ENCODE results near the gene FRG1. TPM values are rescaled to one million over a fixed set of nuclear protein-coding genes. Genes with fewer than 3 reads are reported as not detected.
"Not testable (repeated sequence)": the region's sequence is repeated elsewhere in the genome, so short reads cannot be mapped to it uniquely, and the experiment has no call there.

The FRG1 gene
- total and polyA plus RNA-seq, 10 of the 15 experiments (the other 5 are each of a cell fraction or from before 2014, with no cell fraction given): 28.9 to 190 (median 58.6) TPM

DNA sequence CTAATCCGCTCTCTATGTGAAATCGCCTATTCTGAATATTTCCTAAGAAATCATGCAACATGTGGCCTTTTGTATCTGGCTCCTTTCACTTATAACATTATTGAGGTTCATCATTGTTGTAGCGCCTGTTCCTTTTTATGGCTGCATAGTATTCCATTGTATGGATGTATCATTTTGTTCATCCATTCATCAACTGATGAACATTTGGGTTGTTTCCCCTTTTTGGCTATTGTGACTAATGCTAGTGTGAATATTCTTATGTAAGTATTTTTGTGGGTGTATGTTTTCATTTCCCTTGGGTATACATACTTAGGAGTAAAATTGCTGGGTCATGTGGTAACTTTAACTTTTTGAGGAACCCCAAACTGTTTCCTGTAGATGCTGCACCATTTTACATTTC, 1.7 kb downstream of the FRG1 start:
- Histone ChIP-seq H3K79me2 (ENCODE audit: control insufficient read depth, insufficient read depth, low read length) (peaks cover 24% of the 10 kb centered on the region), H3K4me3 (peak overlapping the region; percentile 38; the same call in 1 of the 2 replicates)
- H3K9me3 ChIP-seq (replicated peaks; ENCODE audit: control insufficient read depth, insufficient read depth, low read length); in situ Hi-C loops (cut with MboI); H4K20me1 ChIP-seq (ENCODE audit: control insufficient read depth, insufficient read depth); SMC1A ChIA-PET (ENCODE audit: uncharacterized antibody, unreplicated experiment); CTCF ChIA-PET; H3K36me3 ChIP-seq (ENCODE audit: control insufficient read depth in 2 of 2, insufficient read depth in 2 of 2, low read length in 1 of 2); DNase-seq (ENCODE audit: low read depth, low spot score); H3K4me1 ChIP-seq (ENCODE audit: control insufficient read depth, insufficient read depth, low read length); H3K4me2 ChIP-seq (ENCODE audit: control insufficient read depth, insufficient read depth); BruUV-seq (replicated peaks); intact Hi-C loops (cut with micrococcal nuclease; ENCODE audit: unreplicated experiment); RAD21 ChIA-PET (ENCODE audit: unreplicated experiment); FAIRE-seq; ATAC-seq; POLR2A ChIA-PET; H3K27me3 ChIP-seq (replicated peaks in 1 of 2; ENCODE audit: control insufficient read depth in 2 of 2, insufficient read depth in 2 of 2, low read length in 1 of 2); H2AFZ ChIP-seq (ENCODE audit: control insufficient read depth, low read depth, low read length); H3K9ac ChIP-seq (ENCODE audit: control insufficient read depth, insufficient read depth, low read length); H3K27ac ChIP-seq (ENCODE audit: control insufficient read depth, insufficient read depth): not testable (repeated sequence)
- WGBS (ENCODE audit: insufficient coverage, insufficient replicate concordance, low lambda C conversion rate, missing lambda C conversion rate): 98% methylated on average over 3 of the region's 3 CpGs
- TF ChIP-seq, protein P1, sequence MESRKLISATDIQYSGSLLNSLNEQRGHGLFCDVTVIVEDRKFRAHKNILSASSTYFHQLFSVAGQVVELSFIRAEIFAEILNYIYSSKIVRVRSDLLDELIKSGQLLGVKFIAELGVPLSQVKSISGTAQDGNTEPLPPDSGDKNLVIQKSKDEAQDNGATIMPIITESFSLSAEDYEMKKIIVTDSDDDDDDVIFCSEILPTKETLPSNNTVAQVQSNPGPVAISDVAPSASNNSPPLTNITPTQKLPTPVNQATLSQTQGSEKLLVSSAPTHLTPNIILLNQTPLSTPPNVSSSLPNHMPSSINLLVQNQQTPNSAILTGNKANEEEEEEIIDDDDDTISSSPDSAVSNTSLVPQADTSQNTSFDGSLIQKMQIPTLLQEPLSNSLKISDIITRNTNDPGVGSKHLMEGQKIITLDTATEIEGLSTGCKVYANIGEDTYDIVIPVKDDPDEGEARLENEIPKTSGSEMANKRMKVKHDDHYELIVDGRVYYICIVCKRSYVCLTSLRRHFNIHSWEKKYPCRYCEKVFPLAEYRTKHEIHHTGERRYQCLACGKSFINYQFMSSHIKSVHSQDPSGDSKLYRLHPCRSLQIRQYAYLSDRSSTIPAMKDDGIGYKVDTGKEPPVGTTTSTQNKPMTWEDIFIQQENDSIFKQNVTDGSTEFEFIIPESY (IDR thresholded peaks at IDR 0.05): 0 out of 2 replicates have a peak, but pooled peaks have one; percentile 46

DNA sequence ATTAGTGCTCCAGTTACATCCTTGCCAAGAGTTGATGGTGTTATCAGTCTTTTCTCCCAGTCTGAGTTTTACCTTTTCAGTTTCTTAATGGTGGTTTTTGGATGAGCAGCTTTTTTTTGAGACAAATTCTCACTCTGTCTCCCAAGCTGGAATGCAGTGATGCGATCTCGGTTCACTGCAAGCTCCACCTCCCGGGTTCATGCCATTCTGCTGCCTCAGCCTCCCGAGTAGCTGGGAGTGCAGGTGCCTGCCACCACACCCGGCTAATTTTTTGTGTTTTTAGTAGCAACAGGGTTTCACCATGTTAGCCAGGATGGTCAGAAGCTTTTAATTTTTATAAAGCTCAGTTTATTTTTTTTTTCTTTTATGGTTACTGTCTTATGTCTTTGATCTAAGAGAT, 3.4 kb downstream of the FRG1 start:
- BruUV-seq (replicated peaks); H3K4me2 ChIP-seq (ENCODE audit: control insufficient read depth, insufficient read depth); H4K20me1 ChIP-seq (ENCODE audit: control insufficient read depth, insufficient read depth); POLR2A ChIA-PET; RAD21 ChIA-PET (ENCODE audit: unreplicated experiment); H3K4me3 ChIP-seq; FAIRE-seq; DNase-seq (ENCODE audit: low read depth, low spot score); H3K27me3 ChIP-seq (replicated peaks in 1 of 2; ENCODE audit: control insufficient read depth in 2 of 2, insufficient read depth in 2 of 2, low read length in 1 of 2); H3K36me3 ChIP-seq (ENCODE audit: control insufficient read depth in 2 of 2, insufficient read depth in 2 of 2, low read length in 1 of 2); H3K9ac ChIP-seq (ENCODE audit: control insufficient read depth, insufficient read depth, low read length); H3K9me3 ChIP-seq (replicated peaks; ENCODE audit: control insufficient read depth, insufficient read depth, low read length); in situ Hi-C loops (cut with MboI); H3K27ac ChIP-seq (ENCODE audit: control insufficient read depth, insufficient read depth); CTCF ChIA-PET; H3K4me1 ChIP-seq (ENCODE audit: control insufficient read depth, insufficient read depth, low read length); ATAC-seq; intact Hi-C loops (cut with micrococcal nuclease; ENCODE audit: unreplicated experiment); SMC1A ChIA-PET (ENCODE audit: uncharacterized antibody, unreplicated experiment); H2AFZ ChIP-seq (ENCODE audit: control insufficient read depth, low read depth, low read length): not testable (repeated sequence)
- WGBS (ENCODE audit: insufficient coverage, insufficient replicate concordance, low lambda C conversion rate, missing lambda C conversion rate): 100% methylated on average over 3 of the region's 5 CpGs
- H3K79me2 ChIP-seq (ENCODE audit: control insufficient read depth, insufficient read depth, low read length): peaks cover 28% of the 10 kb centered on the region
